HL-60 (cell line): Measurements from ENCODE around the gene CABLES2.

ENCODE experiments used
- CTCF ChIP-seq: IDR thresholded peaks from one replicate; pipeline ENCODE4 v1.5.1; 2011; ENCODE audit warnings: low read length, control low read depth, inconsistent platforms; ENCODE audit not compliant: insufficient read depth
- GABPA ChIP-seq: IDR thresholded peaks from 2 replicates; pipeline ENCODE4 v1.6.1; 2012; ENCODE audit warnings: low read depth
- POLR2AphosphoS5 ChIP-seq: IDR thresholded peaks from 2 replicates; pipeline ENCODE4 v1.6.1; 2012; ENCODE audit warnings: low read depth
- SPI1 ChIP-seq: IDR thresholded peaks from 2 replicates; pipeline ENCODE4 v1.6.1; 2012; ENCODE audit warnings: low read depth, mild to moderate bottlenecking, borderline replicate concordance

DNA sequence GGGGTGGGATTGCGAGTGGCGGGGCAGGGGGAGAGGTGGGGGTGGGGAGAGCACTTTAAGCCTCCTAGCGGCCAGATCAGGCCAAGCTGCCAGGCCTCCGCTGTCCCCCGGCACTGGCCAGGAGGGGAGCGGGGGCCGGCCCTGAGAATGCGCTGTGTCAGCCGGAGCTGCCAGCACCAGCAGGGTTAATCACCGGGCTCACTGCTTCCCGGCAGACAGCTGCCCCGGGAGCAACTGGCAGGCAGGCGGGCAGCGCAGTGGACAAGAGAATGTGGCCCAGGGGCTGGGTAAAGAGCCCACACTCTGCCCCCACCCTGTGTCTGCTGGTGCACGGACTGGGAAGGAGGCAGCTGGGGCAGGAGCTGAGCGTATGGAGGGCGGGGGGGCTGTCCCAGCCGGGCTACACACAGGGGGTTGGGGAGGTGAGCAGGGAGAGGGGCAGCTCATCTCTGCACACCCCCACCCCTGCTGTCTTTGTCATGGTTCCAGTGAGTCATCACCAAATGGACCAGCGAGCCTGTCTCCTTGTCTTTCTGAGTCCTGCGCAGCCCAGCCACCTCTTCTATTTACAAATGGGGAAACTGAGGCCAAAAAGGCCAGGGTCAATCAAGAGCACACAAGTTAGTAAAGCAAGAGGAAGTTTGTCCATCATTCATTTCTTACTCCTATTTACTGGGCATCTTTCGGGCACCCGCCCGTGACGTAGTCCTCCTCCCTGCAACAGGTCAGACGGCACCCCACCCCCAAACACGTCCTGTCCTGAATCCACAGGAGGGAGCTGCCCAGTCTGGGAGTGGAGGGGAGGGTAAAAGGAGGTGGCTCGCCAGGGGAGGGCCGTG is 37.9 kb downstream of the CABLES2 start:
- no peak for TF ChIP-seq CTCF
- no peak for TF ChIP-seq GABPA
- TF ChIP-seq SPI1, result no peak
- TF ChIP-seq POLR2AphosphoS5, result no peak
